Testis (tissue), 3 donors: ENCODE results near the gene ASB12. TPM values are rescaled to one million over a fixed set of nuclear protein-coding genes. Genes with fewer than 3 reads are reported as not detected.

Experiments used
- DNase-seq: peaks from one replicate; pipeline ENCODE4 v3.0.0-alpha.2; 2019
- H3K27ac ChIP-seq, 2 donors: fragments of 200-600 bp; sonication (generic); one replicate each; pipeline ENCODE4 v1.5.1; 2019
- H3K27me3 ChIP-seq: fragments of 200-600 bp; sonication (generic); one replicate; pipeline ENCODE4 v1.5.1; 2019
- H3K36me3 ChIP-seq: fragments of 200-600 bp; sonication (generic); one replicate; pipeline ENCODE4 v1.5.1; 2017; ENCODE audit warnings: low read depth; ENCODE audit errors: missing control alignments
- H3K4me1 ChIP-seq: fragments of 200-600 bp; sonication (generic); one replicate; pipeline ENCODE4 v1.5.1; 2019
- H3K4me3 ChIP-seq, 2 donors: fragments of 200-600 bp; sonication (generic); one replicate each; pipeline ENCODE4 v1.5.1; 2017 to 2019
- H3K9me3 ChIP-seq: fragments of 200-600 bp; sonication (generic); one replicate; pipeline ENCODE4 v1.5.1; 2017
- POLR2A ChIP-seq: fragments of 450-650 bp; IDR thresholded peaks from one replicate; pipeline ENCODE4 v1.6.1; 2017; ENCODE audit warnings: antibody characterized with exemption, mild to moderate bottlenecking, moderate library complexity
- WGBS, 2 donors: methylation state at CpG; one replicate each; pipeline ENCODE4 v1.1.5; 2018; 5-methylcytosine and 5-hydroxymethylcytosine counted together
- intact Hi-C: fragments of 100-400 bp; cut with DNase I; formaldehyde crosslinking; loops from one replicate; pipeline ENCODE4 v1.15.1; 2023; ENCODE audit warnings: low total_unique reads
- polyA plus RNA-seq: library from polyadenylated mRNA; stranded (reverse); fragments of 350-450 nt; fragmentation: Illumina TruSeq; extraction: RNeasy Lipid Tissue Mini Kit (QIAGEN cat#74804); gene quantifications from one replicate; pipeline ENCODE4 v1.2.3, GENCODE V29; 2014; ENCODE audit warnings: low read depth, low replicate concordance; ENCODE audit not compliant: insufficient read depth
- total RNA-seq, 2 donors: library from RNA; depleted of rRNA; stranded (reverse); fragments of >200 nt; gene quantifications; one replicate each; pipeline ENCODE4 v1.2.3, GENCODE V29; 2016
- TF ChIP-seq, protein P1 (sequence below), 3 experiments: fragments of 450-650 bp in 2 of 3; fragments of 200-600 bp in 1 of 3; sonication (generic) in 1 of 3; IDR thresholded peaks; one replicate each; pipeline ENCODE4 v1.5.1; 2016 to 2019; ENCODE audit warnings: antibody characterized with exemption in 3 of 3, mild to moderate bottlenecking in 2 of 3, moderate library complexity in 1 of 3

The ASB12 gene
- total and polyA plus RNA-seq, 3 donors from 2014 or later = 0.31 to 0.67 (median 0.62) TPM

DNA sequence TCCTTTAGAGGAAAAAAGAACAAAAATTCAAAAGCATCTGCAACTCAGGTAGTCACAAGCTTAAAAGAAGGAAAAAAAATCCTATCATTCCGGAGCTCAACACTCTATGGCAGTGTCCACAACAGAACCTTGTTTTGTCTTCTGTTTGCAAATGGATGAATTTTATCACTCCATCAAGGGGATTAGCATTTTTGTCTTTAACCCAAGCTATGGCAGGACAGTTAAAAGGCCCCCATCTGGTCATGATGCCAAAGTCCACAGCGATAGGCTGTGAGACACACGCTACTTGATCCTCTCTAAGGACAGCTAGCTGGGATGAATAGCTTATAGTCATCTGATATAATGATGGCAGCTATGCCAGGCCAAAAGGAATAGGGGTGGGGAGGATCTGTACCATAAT, 41.5 kb downstream of the ASB12 start:
- Histone ChIP-seq H3K4me1 (no peaks in the 10 kb centered on the region), H3K36me3 (no peaks in the 10 kb centered on the region), H3K4me3 (no peak overlapping the region), H3K27me3 (no peaks in the 10 kb centered on the region), H3K9me3 (no peaks in the 10 kb centered on the region), H3K27ac (no peak overlapping the region)
- DNase-seq = no peak
- TF ChIP-seq, protein P1, sequence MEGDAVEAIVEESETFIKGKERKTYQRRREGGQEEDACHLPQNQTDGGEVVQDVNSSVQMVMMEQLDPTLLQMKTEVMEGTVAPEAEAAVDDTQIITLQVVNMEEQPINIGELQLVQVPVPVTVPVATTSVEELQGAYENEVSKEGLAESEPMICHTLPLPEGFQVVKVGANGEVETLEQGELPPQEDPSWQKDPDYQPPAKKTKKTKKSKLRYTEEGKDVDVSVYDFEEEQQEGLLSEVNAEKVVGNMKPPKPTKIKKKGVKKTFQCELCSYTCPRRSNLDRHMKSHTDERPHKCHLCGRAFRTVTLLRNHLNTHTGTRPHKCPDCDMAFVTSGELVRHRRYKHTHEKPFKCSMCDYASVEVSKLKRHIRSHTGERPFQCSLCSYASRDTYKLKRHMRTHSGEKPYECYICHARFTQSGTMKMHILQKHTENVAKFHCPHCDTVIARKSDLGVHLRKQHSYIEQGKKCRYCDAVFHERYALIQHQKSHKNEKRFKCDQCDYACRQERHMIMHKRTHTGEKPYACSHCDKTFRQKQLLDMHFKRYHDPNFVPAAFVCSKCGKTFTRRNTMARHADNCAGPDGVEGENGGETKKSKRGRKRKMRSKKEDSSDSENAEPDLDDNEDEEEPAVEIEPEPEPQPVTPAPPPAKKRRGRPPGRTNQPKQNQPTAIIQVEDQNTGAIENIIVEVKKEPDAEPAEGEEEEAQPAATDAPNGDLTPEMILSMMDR (IDR thresholded peaks at IDR 0.05) = no peak
- TF ChIP-seq POLR2A = no peak
- 92 to 95% methylated on average over 1 to 3 of the region's 3 CpGs for WGBS, 2 donors
- intact Hi-C loops = no loop called here

DNA sequence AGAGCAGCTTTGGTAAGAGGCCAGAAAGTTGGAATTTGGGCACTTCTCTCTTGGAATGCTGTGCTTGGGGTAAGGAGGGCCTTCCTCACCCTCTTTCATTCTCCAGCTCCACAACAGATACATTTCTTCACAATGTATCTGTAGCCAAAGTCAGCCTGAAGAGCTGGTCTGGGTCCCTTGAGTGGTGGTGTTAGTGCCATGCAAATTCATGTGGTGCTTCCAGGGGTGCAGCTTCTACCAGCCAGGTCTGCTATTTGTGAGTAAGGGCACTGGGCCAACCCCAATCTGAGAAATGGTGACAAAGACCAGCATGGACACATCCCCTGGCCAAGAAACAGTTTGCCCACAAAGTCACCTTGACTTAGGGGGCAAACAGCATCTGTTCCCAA, 42.7 kb downstream of the ASB12 start:
- Histone ChIP-seq H3K27ac (no peak overlapping the region), H3K9me3 (no peaks in the 10 kb centered on the region), H3K4me3 (no peak overlapping the region), H3K27me3 (no peaks in the 10 kb centered on the region), H3K4me1 (no peaks in the 10 kb centered on the region), H3K36me3 (no peaks in the 10 kb centered on the region)
- intact Hi-C loops = no loop called here
- TF ChIP-seq, protein P1 (IDR thresholded peaks at IDR 0.05) = no peak
- TF ChIP-seq POLR2A = no peak
- DNase-seq = no peak

DNA sequence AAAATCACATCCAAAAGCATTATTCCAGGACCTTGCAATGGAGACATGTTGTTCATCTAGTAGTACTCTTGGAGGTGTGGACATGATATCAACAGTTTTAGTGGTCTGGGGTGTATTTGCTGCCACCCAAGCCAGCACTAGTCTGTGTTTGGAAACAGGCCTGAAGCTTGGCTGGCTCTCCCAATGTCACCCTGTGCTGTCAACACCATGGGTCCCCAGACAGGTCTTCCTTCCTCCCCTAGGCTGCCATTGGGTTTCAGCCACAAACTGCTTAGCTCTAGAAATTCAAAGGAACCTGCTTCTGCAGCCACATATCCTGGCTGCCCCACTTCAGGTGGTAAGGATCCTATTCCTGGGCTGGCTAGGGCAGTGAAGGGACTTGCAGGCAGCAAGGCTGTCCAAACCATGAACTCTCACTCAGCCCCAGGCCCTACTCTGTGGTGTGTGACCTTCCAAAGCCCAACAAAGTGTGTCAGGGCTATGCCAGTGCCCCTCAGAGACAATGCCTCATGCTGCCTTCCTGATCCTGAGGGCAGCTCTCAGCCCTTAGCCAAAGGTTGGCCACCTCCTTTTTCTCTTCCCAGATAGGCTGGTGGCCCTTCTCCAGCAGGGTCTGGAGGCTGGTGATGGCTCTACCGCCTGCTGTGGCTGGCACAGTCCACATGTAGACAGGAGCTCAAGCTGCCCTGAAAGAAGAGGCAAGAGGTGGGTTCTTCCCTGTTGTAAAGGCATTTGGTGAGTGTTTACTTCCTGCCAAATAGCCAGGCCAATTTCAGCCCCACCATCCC, 43.2 kb downstream of the ASB12 start:
- Histone ChIP-seq H3K4me1 (no peaks in the 10 kb centered on the region), H3K4me3 (no peak overlapping the region), H3K36me3 (no peaks in the 10 kb centered on the region), H3K27ac (no peak overlapping the region), H3K9me3 (no peaks in the 10 kb centered on the region), H3K27me3 (no peaks in the 10 kb centered on the region)
- DNase-seq = no peak
- WGBS, 2 donors = 100% methylated on average over 1 of the region's 1 CpG; no CpG with 5 or more reads in 1 of the 2 donors
- no peak for TF ChIP-seq POLR2A
- TF ChIP-seq, protein P1 (IDR thresholded peaks at IDR 0.05) = no peak
- intact Hi-C loops = no loop called here

DNA sequence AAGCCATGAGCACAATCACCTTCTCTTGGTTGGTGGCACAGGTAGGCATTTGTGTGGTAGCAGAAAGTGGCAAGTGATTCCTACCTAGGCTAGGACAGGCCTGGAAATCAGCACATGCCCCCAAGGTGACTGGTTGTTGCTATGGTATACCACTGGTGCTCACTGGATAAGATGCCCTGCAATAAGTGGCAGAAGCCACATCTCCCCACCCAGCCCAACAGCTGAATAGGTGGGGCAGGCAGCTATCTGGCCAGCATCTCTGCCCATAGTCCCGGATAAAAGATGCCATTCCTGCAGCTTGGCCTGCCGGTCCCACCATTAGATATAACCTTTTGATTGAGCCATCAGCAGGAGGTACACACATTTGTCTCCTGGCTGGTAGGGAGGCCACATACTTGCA, 46.0 kb downstream of the ASB12 start:
- Histone ChIP-seq H3K4me1 (no peaks in the 10 kb centered on the region), H3K27ac (no peak overlapping the region), H3K9me3 (no peaks in the 10 kb centered on the region), H3K36me3 (no peaks in the 10 kb centered on the region), H3K27me3 (no peaks in the 10 kb centered on the region), H3K4me3 (no peak overlapping the region)
- no peak for DNase-seq
- WGBS, 2 donors = 93% methylated on average over 2 of the region's 2 CpGs; no CpG with 5 or more reads in 1 of the 2 donors
- intact Hi-C loops = no loop called here
- TF ChIP-seq, protein P1 (IDR thresholded peaks at IDR 0.05) = no peak
- no peak for TF ChIP-seq POLR2A

DNA sequence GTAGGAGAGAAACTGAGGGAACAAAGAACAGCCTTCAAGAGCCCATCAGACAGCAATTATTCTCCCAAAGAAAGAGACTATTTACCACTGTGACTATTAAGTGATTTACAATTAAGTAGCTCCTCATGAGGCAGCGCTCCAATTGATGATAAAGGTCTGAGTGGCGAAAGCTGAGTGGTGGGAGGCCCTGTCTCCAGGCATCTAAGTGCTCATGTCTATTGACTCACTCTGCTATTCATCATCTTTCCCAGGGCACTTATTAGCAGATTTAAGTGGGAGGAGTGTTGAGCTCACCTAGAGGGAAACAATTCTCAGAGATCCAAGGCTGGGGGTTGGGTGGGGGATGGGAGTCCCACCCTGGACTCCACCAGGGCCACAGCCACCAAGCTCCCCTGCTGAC, 48.2 kb downstream of the ASB12 start:
- no peaks in the 10 kb centered on the region for H3K36me3 ChIP-seq
- H3K27me3 ChIP-seq = no peaks in the 10 kb centered on the region
- no peaks in the 10 kb centered on the region for H3K4me1 ChIP-seq
- DNase-seq = no peak
- WGBS, 2 donors = 90 to 93% methylated on average over 2 of the region's 2 CpGs
- TF ChIP-seq, protein P1 (IDR thresholded peaks at IDR 0.05) = no peak
- no peak for TF ChIP-seq POLR2A
- no peaks in the 10 kb centered on the region for H3K9me3 ChIP-seq
- no peak overlapping the region for H3K4me3 ChIP-seq
- intact Hi-C loops = no loop called here
- H3K27ac ChIP-seq = no peak overlapping the region
